Colonic mucosa (tissue), 4 donors: ENCODE data around the gene PPP3CA. TPM values are rescaled to one million over a fixed set of nuclear protein-coding genes. Genes with fewer than 3 reads are reported as not detected.

Experiments
- DNase-seq: peaks from one replicate; pipeline ENCODE4 v3.0.0-alpha.2; 2020
- H3K27ac ChIP-seq: fragments of 200-600 bp; one replicate; pipeline ENCODE4 v1.8.0; 2021
- H3K27me3 ChIP-seq: fragments of 200-600 bp; one replicate; pipeline ENCODE4 v1.8.0; 2021
- H3K36me3 ChIP-seq: fragments of 200-600 bp; one replicate; pipeline ENCODE4 v1.8.0; 2021
- H3K4me1 ChIP-seq: fragments of 200-600 bp; one replicate; pipeline ENCODE4 v1.8.0; 2021; ENCODE audit warnings: mild to moderate bottlenecking
- H3K4me3 ChIP-seq: fragments of 200-600 bp; one replicate; pipeline ENCODE4 v1.8.0; 2021
- H3K9ac ChIP-seq, 2 donors: one replicate each; pipeline ENCODE4 v1.7.0; 2013; ENCODE audit warnings: control low read depth in 2 of 2, low read depth in 2 of 2, low read length in 2 of 2
- H3K9me3 ChIP-seq: fragments of 200-600 bp; one replicate; pipeline ENCODE4 v1.8.0; 2021
- intact Hi-C: fragments of 100-400 bp; cut with DNase I; formaldehyde crosslinking; loops from one replicate; pipeline ENCODE4 v1.14.1; 2022
- total RNA-seq, 2 donors: library from RNA; stranded (reverse); fragmentation: NEBNext Ultra II Directional in 1 of 2; extraction: Animal tissue kit (Norgen Biotek cat#: 25700) in 1 of 2; gene quantifications; one replicate each; pipeline ENCODE4 v1.2.1, GENCODE V29; 2021
- TF ChIP-seq, protein P1 (sequence below): fragments of 200-600 bp; IDR thresholded peaks from one replicate; pipeline ENCODE4 v1.8.0; 2022; ENCODE audit warnings: antibody characterized with exemption, mild to moderate bottlenecking
- donor health status: healthy.
- donor health status: DM: no; HTN: no; CAD: no.
- donor health status: DM: no; HTN: no; CAD: no.

The PPP3CA gene
- total RNA-seq, 2 donors from 2014 or later = 34.5 to 43.9 TPM

DNA sequence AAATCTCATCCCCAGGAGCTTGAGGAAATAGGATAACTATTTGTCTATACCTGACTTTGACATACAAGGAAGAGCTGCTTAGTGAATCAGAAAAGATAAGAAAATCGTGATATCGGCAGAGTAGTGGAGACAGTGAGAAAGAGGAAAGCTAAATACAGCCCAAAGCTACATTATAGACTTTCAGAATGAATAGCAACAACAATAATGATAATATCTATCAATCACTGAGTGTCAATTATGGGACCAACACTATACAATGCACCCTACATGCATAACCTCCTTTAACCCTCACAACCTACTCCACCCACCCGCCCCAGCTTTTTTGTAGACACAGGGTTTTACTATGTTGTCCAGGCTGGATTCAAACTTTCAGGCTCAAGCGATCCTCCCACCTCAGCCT lies 205.1 kb downstream of the PPP3CA start:
- Histone ChIP-seq H3K9ac (no peak overlapping the region), H3K27ac (no peak overlapping the region), H3K9me3 (no peaks in the 10 kb centered on the region), H3K4me1 (no peaks in the 10 kb centered on the region), H3K36me3 (no peaks in the 10 kb centered on the region), H3K27me3 (no peaks in the 10 kb centered on the region), H3K4me3 (no peak overlapping the region)
- intact Hi-C loops = no loop called here
- TF ChIP-seq, protein P1, sequence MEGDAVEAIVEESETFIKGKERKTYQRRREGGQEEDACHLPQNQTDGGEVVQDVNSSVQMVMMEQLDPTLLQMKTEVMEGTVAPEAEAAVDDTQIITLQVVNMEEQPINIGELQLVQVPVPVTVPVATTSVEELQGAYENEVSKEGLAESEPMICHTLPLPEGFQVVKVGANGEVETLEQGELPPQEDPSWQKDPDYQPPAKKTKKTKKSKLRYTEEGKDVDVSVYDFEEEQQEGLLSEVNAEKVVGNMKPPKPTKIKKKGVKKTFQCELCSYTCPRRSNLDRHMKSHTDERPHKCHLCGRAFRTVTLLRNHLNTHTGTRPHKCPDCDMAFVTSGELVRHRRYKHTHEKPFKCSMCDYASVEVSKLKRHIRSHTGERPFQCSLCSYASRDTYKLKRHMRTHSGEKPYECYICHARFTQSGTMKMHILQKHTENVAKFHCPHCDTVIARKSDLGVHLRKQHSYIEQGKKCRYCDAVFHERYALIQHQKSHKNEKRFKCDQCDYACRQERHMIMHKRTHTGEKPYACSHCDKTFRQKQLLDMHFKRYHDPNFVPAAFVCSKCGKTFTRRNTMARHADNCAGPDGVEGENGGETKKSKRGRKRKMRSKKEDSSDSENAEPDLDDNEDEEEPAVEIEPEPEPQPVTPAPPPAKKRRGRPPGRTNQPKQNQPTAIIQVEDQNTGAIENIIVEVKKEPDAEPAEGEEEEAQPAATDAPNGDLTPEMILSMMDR = no peak
- no peak for DNase-seq

DNA sequence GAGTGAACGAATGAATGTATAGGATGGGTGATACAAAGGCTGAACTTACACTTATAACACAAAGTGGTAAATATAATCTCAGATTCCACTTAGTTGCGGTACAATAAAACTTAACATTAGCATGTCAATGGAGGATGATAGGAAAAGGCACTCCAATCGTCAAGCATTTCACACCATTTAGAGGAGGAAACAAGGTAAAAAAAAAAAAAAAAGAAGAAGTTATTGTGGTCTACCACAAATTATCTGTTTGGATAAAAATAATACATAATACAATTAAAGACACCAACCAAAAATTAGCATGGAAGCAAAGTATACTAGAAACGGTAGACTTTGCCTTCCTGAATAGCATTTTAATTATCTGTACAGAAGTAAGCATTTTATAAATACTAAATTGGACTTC lies 205.5 kb downstream of the PPP3CA start:
- no peak for DNase-seq
- intact Hi-C loops = no loop called here
- no peak overlapping the region for H3K4me3 ChIP-seq
- H3K9ac ChIP-seq = no peak overlapping the region
- no peaks in the 10 kb centered on the region for H3K36me3 ChIP-seq
- no peaks in the 10 kb centered on the region for H3K27me3 ChIP-seq
- no peaks in the 10 kb centered on the region for H3K4me1 ChIP-seq
- TF ChIP-seq, protein P1 = no peak
- H3K27ac ChIP-seq = no peak overlapping the region
- H3K9me3 ChIP-seq = no peaks in the 10 kb centered on the region

DNA sequence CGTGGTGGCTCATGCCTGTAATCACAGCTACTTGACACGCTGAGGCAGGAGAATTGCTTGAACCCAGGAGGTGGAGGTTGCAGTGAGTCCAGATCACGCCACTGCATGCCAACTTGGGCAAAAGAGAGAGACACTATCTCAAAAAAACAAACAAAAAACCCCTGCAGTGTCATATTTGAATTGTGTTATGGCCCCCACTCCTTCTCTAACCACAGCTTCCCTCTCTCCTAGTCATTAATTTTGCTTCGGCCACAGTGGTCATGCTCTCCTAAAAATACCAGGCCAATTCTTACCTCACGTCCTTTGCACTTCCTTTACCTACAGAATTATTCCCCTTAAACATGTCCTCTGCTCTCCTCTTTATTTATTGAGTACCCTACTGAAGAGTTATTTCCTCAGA lies 206.1 kb downstream of the PPP3CA start:
- H3K27ac ChIP-seq = no peak overlapping the region
- no peaks in the 10 kb centered on the region for H3K36me3 ChIP-seq
- TF ChIP-seq, protein P1 = no peak
- intact Hi-C loops = no loop called here
- DNase-seq = no peak
- no peak overlapping the region for H3K4me3 ChIP-seq
- no peaks in the 10 kb centered on the region for H3K9me3 ChIP-seq
- no peak overlapping the region for H3K9ac ChIP-seq
- no peaks in the 10 kb centered on the region for H3K27me3 ChIP-seq
- no peaks in the 10 kb centered on the region for H3K4me1 ChIP-seq

DNA sequence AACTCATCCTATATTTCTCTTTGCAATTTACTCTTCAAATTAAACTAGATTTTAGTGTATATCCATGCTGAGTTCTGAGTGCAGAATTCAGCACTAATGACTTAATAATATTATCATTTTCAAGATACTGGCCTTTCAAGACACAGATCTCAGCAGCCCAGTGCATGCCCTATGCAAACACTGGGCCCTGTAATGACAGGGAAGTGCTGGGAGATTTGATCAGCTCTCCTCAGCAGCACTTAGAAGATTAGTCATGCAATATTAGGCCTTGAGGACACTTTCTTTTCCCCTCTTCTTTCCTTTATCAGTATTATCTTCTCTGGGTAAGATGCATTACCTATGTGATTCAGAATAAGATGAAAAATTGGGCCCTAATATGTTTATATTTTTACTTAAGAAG lies 207.1 kb downstream of the PPP3CA start:
- DNase-seq = no peak
- TF ChIP-seq, protein P1 = no peak
- Histone ChIP-seq H3K9me3 (no peaks in the 10 kb centered on the region), H3K9ac (no peak overlapping the region), H3K27me3 (no peaks in the 10 kb centered on the region), H3K4me3 (no peak overlapping the region), H3K4me1 (no peaks in the 10 kb centered on the region), H3K36me3 (no peaks in the 10 kb centered on the region), H3K27ac (no peak overlapping the region)
- intact Hi-C loops = no loop called here

DNA sequence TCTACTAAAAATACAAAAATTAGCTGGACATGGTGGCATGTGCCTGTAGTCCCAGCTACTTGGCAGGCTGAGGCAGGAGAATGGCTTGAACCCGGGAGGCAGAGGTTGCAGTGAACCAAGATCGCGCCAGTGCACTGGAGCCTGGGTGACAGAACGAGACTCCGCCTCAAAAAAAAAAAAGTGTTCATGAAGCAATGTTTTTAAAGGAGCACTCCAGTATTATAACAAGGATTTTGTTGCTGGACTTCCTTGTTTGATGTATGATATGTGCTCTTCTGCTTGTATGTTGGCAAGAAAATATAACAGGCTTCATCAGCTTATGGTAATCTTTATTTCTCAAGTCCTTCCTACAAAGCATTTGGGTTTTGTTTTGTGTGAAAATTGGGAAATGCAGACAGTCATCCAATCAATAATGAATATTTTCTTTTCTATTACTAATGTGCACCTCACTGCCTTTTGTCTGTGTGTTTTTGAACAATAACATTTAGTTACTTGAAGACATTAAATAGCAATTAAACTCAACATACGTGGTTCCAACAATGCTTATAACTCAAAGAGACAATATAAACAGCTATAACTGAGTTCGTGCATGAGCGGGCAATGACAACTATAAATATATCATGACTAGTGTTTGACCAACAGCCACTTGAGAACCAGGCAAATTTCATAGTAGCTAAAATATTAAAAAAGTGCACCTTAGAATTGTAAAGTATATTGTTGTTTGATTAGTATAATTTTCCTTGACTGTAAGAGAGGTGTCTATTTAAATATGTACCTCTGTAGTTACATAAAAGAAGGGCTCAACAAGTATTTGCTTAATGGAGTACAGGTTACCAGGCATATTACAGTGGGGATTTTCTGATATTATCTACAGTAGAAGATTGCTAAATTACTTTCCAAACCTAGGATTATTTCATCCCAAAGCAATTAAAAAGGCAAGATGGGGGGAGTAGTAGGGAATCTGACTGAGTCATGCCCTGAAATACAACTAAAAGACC lies 210.7 kb downstream of the PPP3CA start:
- Histone ChIP-seq H3K4me3 (no peak overlapping the region), H3K27me3 (no peaks in the 10 kb centered on the region), H3K9ac (no peak overlapping the region), H3K36me3 (no peaks in the 10 kb centered on the region), H3K27ac (no peak overlapping the region), H3K9me3 (no peaks in the 10 kb centered on the region), H3K4me1 (no peaks in the 10 kb centered on the region)
- intact Hi-C loops = no loop called here
- no peak for DNase-seq
- TF ChIP-seq, protein P1 = no peak
